Right lobe of liver (tissue), 4 donors: ENCODE measurements around the gene CYTH1.

Experiments used
- CTCF ChIP-seq, 4 donors: fragments of 200-600 bp in 3 of 4; fragments of 450-650 bp in 1 of 4; IDR thresholded peaks; one replicate each; pipeline versions ENCODE4 v1.5.1 to v1.8.0; 2016 to 2022; ENCODE audit warnings: antibody characterized with exemption in 4 of 4, mild to moderate bottlenecking in 2 of 4
- POLR2A ChIP-seq: fragments of 450-650 bp; IDR thresholded peaks from one replicate; pipeline ENCODE4 v1.6.1; 2017; ENCODE audit warnings: antibody characterized with exemption, mild to moderate bottlenecking
- donor health status: DM: no; HTN: no; CAD: no.
- donor health status: DM: no; HTN: no; CAD: no.
- donor health status: DM: no; HTN: yes; CAD: no.

- TF ChIP-seq CTCF (IDR thresholded peaks at IDR 0.05), result no peak
- TF ChIP-seq POLR2A, result no peak
These were observed 7.6 kb downstream of the CYTH1 start for GRCh38 chr17:78774453-78774852.
